Measurements from ENCODE around the gene ASAP2.

ASAP2 gene

DNA sequence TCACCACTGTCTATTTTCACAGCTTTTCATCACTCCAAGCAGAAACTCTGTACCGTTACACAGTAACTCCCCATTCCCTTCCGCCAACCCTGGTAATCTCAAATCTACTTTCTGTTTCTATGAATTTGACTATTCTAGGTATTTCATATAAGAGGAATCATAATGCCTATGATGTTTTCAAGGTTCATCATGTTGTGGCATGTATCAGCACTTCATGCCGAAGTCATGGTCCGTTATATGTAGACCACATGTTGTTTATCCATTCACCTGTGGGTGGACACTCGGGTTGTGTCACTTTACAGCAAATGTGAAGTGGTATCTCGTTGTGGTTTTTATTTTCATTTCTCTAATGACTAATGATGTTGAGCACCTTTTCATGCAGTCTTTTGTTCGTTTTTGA, 238.5 kb downstream of the ASAP2 start:
- DNase-seq, result no peak

DNA sequence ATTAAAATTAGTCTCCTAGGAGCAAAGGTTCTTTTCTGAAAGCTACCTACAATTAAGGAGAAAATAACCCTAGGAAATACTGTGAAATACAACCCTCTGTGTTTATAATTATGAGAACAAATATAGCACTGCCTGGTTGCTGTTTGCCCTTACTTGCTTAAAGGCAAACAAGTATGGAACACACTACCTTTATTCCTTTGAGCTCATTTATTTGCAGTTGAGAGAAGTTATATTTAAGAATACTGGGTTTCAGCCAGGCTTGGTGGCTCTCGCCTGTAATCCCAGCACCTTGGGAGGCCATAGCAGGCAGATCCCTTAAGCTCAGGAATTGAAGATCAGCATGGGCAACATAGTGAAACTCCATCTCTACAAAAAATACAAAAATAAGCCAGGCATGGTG, 244.6 kb downstream of the ASAP2 start:
- DNase-seq, result no peak
